Brain microvascular endothelial cell (primary cell): Measurements from ENCODE around the gene FCHSD2.

Source experiments
- DNase-seq: peaks from one replicate; pipeline ENCODE4 v3.0.0-alpha.2; 2020
- H3K27ac ChIP-seq: fragments of 250-450 bp; sonication (Bioruptor Pico); 2 replicates; pipeline ENCODE4 v1.5.1; 2020; ENCODE audit warnings: mild to moderate bottlenecking, moderate library complexity
- H3K27me3 ChIP-seq: fragments of 250-450 bp; sonication (Bioruptor Pico); replicated peaks from 2 replicates; pipeline ENCODE4 v1.5.1; 2020; ENCODE audit warnings: mild to moderate bottlenecking
- H3K36me3 ChIP-seq: fragments of 250-450 bp; sonication (Bioruptor Pico); replicated peaks from 2 replicates; pipeline ENCODE4 v1.5.1; 2020; ENCODE audit warnings: mild to moderate bottlenecking
- H3K4me3 ChIP-seq: 2 replicates; pipeline ENCODE4 v1.5.1; 2011; ENCODE audit warnings: low read depth, mild to moderate bottlenecking, control low read depth, low read length, moderate library complexity
- in situ Hi-C: cut with HindIII; loops from 2 replicates; pipeline ENCODE4 v1.10.0; 2017; ENCODE audit warnings: low sequenced_read_pairs, low pct_ligation_motif_present
- TF ChIP-seq, protein P1 (sequence below): IDR thresholded peaks from 2 replicates; pipeline ENCODE4 v1.5.1; 2011; ENCODE audit warnings: low read depth, mild to moderate bottlenecking, moderate library complexity, low read length, control low read depth, inconsistent platforms; ENCODE audit errors: missing control alignments

The FCHSD2 gene

DNA sequence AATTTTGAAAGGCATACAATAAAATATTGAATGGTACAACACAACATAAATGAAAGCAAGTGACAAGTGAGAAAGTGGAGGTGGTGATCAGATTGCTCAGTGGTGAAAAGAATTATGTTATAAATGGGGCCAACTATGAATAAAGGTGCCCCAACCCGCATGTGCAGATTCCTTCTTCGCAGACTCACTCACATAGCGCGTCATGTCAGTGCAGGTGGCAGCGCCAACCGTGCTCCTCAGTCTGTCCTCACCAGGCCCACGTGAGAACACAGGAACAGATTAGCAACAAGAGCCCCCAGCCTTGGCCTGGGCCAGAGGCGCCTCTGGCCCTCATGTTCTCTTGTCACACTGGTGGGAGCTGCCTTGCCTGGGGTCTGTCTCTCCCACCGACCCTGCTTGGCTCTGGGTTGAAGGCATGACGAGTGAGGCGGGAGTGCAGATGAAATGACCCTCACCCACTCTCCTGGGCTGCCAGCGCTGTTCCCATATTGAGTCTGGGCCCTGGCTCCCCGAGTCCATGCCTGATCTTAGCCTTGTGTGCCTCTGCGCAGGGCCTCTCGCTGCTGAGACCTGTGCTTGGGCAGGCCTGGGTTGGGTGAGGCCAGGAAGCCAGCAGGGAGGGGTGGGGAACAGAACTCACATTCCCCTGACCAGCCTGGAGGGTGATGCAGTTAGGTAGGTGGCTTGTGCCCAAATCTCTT lies 321.5 kb downstream of the FCHSD2 start:
- no peak for DNase-seq
- H3K27ac ChIP-seq: no peak overlapping the region
- H3K4me3 ChIP-seq: no peak overlapping the region
- in situ Hi-C loops: no loop called here
- TF ChIP-seq, protein P1, sequence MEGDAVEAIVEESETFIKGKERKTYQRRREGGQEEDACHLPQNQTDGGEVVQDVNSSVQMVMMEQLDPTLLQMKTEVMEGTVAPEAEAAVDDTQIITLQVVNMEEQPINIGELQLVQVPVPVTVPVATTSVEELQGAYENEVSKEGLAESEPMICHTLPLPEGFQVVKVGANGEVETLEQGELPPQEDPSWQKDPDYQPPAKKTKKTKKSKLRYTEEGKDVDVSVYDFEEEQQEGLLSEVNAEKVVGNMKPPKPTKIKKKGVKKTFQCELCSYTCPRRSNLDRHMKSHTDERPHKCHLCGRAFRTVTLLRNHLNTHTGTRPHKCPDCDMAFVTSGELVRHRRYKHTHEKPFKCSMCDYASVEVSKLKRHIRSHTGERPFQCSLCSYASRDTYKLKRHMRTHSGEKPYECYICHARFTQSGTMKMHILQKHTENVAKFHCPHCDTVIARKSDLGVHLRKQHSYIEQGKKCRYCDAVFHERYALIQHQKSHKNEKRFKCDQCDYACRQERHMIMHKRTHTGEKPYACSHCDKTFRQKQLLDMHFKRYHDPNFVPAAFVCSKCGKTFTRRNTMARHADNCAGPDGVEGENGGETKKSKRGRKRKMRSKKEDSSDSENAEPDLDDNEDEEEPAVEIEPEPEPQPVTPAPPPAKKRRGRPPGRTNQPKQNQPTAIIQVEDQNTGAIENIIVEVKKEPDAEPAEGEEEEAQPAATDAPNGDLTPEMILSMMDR: no peak
- H3K27me3 ChIP-seq: no peaks in the 10 kb centered on the region
- no peaks in the 10 kb centered on the region for H3K36me3 ChIP-seq

DNA sequence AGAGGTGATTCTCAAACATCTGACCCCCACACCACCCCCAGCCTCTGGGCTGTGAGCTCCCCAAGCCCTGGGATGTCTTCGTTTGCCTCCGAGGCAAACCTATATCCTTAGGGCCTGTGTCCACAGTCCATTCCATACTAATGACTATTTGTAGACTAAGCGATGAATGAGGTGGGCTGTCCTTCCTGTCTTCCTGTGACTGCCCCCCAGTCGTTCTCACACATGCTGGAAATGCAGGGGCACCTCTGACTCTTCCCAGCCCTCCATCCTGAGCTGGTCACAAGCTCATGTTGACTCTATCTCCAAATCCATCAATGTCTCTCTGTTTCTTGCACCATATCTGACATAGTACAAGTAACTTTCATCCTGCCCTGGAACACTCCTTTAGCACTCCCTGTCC lies 323.1 kb downstream of the FCHSD2 start:
- DNase-seq: no peak
- in situ Hi-C loops: no loop called here
- H3K4me3 ChIP-seq: no peak overlapping the region
- TF ChIP-seq, protein P1: no peak
- H3K27me3 ChIP-seq: no peaks in the 10 kb centered on the region
- no peak overlapping the region for H3K27ac ChIP-seq
- H3K36me3 ChIP-seq: no peaks in the 10 kb centered on the region

DNA sequence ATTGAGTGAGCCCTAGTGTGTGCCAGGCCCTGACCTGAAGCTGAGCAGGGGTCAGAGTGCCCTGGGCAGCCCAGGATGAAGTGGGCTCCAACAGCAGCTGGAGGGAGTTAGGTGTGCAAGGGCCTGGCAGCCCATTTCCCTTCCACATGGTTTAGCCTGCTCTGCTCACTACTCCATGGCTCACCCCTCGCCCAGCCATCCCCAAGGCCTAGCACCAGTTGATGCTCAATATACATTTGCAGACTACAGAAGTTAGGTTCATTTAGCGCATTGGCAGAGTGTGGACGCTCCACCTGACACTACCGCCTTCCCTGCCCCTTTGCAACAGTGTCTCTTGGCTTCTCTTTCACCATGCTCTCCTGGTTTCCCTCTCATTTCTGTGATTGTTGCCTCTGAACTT lies 324.2 kb downstream of the FCHSD2 start:
- TF ChIP-seq, protein P1: no peak
- no peak for DNase-seq
- Histone ChIP-seq H3K27me3 (no peaks in the 10 kb centered on the region), H3K4me3 (no peak overlapping the region), H3K27ac (no peak overlapping the region), H3K36me3 (no peaks in the 10 kb centered on the region)
- in situ Hi-C loops: no loop called here

DNA sequence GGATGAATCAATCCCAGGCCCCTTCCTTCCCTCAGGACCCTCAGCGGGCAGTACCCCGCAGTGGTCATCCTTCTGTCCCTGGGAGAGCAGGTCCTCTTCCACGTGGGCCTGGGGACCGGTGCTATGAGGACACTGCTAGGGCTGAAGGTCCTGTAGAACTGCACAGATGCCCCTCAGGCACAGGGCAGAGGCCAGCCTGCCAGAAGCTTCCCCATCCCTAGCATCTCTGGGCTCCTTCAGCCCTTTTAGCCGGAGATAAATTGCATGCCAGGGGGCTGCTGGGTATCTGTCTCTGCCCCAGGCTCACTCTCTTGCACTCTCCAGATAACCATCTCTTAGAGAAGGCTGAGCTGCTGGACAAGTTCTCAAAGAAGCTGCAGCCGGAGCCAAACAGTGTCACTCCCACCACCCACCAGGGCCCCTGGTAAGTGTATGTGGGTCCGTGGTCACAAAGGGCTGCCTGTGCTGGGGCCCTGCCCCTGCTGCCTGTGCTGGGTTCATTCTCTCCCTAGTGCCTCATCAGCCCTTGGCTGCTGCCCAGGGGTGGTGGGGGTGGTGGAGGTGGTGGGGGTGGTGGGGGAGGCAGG lies 325.6 kb downstream of the FCHSD2 start:
- no peak overlapping the region for H3K4me3 ChIP-seq

DNA sequence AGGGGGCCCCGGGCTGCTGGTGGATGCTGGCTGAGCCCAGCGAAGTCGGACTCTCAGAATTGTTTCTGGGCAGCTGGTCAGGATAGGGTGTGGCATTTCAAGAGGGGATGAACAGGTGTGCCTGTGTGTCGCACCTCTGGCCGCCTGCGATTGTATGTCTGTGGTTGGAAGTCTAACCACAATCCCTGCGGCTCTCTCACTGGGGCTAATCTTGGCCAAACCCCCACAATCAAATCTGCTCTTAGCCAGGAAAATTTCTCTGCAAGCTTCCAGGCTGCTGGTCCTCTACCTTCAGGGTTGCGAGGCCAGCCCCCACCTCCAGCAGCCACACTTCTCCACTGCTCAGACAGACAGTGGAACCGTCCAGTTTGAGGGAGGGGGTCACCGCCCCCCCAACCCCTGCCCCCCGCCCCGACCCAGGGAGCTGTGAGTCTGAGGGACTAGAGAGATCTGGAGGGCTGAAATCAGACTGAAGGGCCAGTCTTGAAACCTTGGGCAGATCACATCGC lies 327.0 kb downstream of the FCHSD2 start:
- Histone ChIP-seq H3K27ac (peak overlapping the region; percentile 98), H3K36me3 (no peaks in the 10 kb centered on the region), H3K4me3 (peak overlapping the region; percentile 85), H3K27me3 (no peaks in the 10 kb centered on the region)
- TF ChIP-seq, protein P1: no peak
- in situ Hi-C loops: no loop called here
- no peak for DNase-seq

More for the DNA sequence above, 325.6 kb downstream of the FCHSD2 start:
- in situ Hi-C loops: no loop called here
- no peak for DNase-seq
- TF ChIP-seq, protein P1: no peak
- no peaks in the 10 kb centered on the region for H3K27me3 ChIP-seq
- H3K36me3 ChIP-seq: no peaks in the 10 kb centered on the region
- no peak overlapping the region for H3K27ac ChIP-seq
